Middle frontal gyrus (tissue), 1 donor: ENCODE results near the gene TUBGCP3.
"Not testable (repeated sequence)": the region's sequence is repeated elsewhere in the genome, so short reads cannot be mapped to it uniquely, and the experiment has no call there.

Experiments used
- DNase-seq: peaks from one replicate; pipeline ENCODE4 v3.0.0-alpha.2; 2015; ENCODE audit warnings: low spot score; ENCODE audit errors: extremely low spot score

TUBGCP3 gene

GRCh38 chr13:112529216-112529615 lies 58.7 kb downstream of the TUBGCP3 start:
- DNase-seq = no peak

- no peak for DNase-seq
These were observed 61.7 kb downstream of the TUBGCP3 start for GRCh38 chr13:112526146-112526853.

- no peak for DNase-seq
These were observed 62.5 kb downstream of the TUBGCP3 start for GRCh38 chr13:112525356-112525945.

GRCh38 chr13:112522578-112522977 lies 65.4 kb downstream of the TUBGCP3 start:
- no peak for DNase-seq

GRCh38 chr13:112521073-112521685 lies 66.8 kb downstream of the TUBGCP3 start:
- DNase-seq = no peak

- DNase-seq = no peak
These were observed 68.4 kb downstream of the TUBGCP3 start for GRCh38 chr13:112519517-112520060.

GRCh38 chr13:112516218-112516617 lies 71.7 kb downstream of the TUBGCP3 start:
- no peak for DNase-seq

- no peak for DNase-seq
These were observed 74.2 kb downstream of the TUBGCP3 start for GRCh38 chr13:112513761-112514160.

- DNase-seq = no peak
These were observed 76.8 kb downstream of the TUBGCP3 start for GRCh38 chr13:112510987-112511685.

- no peak for DNase-seq
These were observed 77.8 kb downstream of the TUBGCP3 start for GRCh38 chr13:112510002-112510780.

- no peak for DNase-seq
These were observed 78.8 kb downstream of the TUBGCP3 start for GRCh38 chr13:112509190-112509589.

GRCh38 chr13:112506046-112506445 lies 81.9 kb downstream of the TUBGCP3 start:
- DNase-seq = no peak

GRCh38 chr13:112496166-112496565 lies 91.8 kb downstream of the TUBGCP3 start:
- no peak for DNase-seq

GRCh38 chr13:112495465-112495864 lies 92.5 kb downstream of the TUBGCP3 start:
- DNase-seq = no peak

GRCh38 chr13:112489199-112489598 lies 98.8 kb downstream of the TUBGCP3 start:
- DNase-seq = no peak

- not testable (repeated sequence) for DNase-seq
These were observed 99.5 kb downstream of the TUBGCP3 start for GRCh38 chr13:112488343-112489050.

GRCh38 chr13:112487127-112487517 lies 100.8 kb downstream of the TUBGCP3 start:
- DNase-seq = no peak

GRCh38 chr13:112486386-112487126 lies 101.4 kb downstream of the TUBGCP3 start:
- no peak for DNase-seq

- DNase-seq = not testable (repeated sequence)
These were observed 102.1 kb downstream of the TUBGCP3 start for GRCh38 chr13:112485814-112486213.

GRCh38 chr13:112483299-112483698 lies 104.7 kb downstream of the TUBGCP3 start:
- no peak for DNase-seq
